Upper lobe of left lung (tissue), 4 donors: ENCODE data around the gene SORCS1.

ENCODE experiments used
- CTCF ChIP-seq, 6 experiments: fragments of 450-650 bp in 4 of 6; fragments of 200-600 bp in 2 of 6; sonication (generic) in 2 of 6; IDR thresholded peaks; one replicate each; pipeline ENCODE4 v1.5.1; 2016 to 2019; ENCODE audit warnings: antibody characterized with exemption in 6 of 6
- EP300 ChIP-seq, 4 donors: sonication (generic); formaldehyde crosslinking; IDR thresholded peaks; one replicate each; pipeline ENCODE4 v1.5.1; 2017; ENCODE audit warnings: antibody characterized with exemption in 4 of 4, control low read depth in 2 of 4
- POLR2A ChIP-seq, 4 donors: fragments of 450-650 bp; IDR thresholded peaks; one replicate each; pipeline ENCODE4 v1.5.1; 2016 to 2017; ENCODE audit warnings: antibody characterized with exemption in 4 of 4, mild to moderate bottlenecking in 2 of 4
- POLR2AphosphoS5 ChIP-seq, 2 donors: sonication (generic); formaldehyde crosslinking; IDR thresholded peaks; one replicate each; pipeline ENCODE4 v1.5.1; 2017; ENCODE audit warnings: antibody characterized with exemption in 2 of 2

GRCh38 chr10:106751091-106751490 is 413.4 kb downstream of the SORCS1 start:
- TF ChIP-seq CTCF (IDR thresholded peaks at IDR 0.05): no peak
- no peak for TF ChIP-seq EP300 (IDR thresholded peaks at IDR 0.05)
- TF ChIP-seq POLR2A (IDR thresholded peaks at IDR 0.05): no peak
- TF ChIP-seq POLR2AphosphoS5 (IDR thresholded peaks at IDR 0.05): no peak
